ENCODE data around the gene IL36B.

The IL36B gene

DNA sequence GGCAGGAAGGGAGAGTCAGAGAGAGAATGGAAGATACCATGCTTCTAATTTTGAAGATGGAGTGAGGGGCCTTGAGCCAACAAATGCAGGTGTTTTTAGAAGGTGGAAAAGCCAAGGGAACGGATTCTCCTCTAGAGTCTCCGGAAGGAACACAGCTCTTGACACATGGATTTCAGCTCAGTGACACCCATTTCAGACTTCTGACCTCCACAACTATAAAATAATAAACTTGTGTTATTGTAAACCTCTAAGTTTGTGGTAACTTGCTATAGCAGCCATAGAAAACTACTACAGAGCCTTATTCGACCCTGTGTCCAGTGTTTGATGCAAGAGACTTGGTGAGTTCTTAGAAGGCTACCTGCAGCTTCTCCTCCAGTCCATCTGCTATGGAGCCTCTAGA, 22.9 kb upstream of the IL36B start:
- no peak for DNase-seq (ENCODE audit: low read depth in 2 of 2)

DNA sequence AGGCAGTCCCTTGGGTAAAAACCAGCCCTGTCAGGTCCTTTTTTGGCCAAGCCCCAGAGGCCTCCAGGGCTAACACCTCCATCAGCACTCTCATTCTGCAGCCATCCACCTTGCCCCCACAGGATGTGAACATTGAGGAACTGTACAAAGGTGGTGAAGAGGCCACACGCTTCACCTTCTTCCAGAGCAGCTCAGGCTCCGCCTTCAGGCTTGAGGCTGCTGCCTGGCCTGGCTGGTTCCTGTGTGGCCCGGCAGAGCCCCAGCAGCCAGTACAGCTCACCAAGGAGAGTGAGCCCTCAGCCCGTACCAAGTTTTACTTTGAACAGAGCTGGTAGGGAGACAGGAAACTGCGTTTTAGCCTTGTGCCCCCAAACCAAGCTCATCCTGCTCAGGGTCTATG, 22.4 kb upstream of the IL36B start:
- DNase-seq (ENCODE audit: low read depth in 2 of 2): no peak

DNA sequence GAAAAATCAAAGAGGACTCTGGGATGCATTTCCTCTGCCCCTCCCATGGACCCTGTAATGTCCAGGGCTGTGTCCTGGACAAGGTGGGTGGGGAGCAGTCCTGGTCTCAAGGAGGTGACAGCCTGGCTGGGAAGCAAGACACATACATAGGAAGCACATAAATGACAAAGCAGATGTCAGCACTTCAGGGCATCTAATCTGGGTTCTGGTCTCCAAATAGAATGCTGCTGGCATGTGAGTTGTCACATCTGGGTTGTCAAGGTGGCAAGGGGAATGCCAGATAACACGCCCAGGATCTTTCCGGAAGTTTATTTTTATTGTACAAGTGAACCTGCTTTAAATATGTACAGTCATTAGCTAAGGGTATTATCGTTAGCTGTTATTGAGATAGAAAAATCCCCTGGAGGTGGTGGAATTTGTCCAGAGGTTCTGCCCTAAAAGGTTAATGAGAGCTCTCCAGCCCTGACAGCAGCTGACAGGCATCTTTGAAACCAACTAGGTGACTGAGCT, 20.7 kb upstream of the IL36B start:
- DNase-seq (ENCODE audit: low read depth in 2 of 2): no peak

DNA sequence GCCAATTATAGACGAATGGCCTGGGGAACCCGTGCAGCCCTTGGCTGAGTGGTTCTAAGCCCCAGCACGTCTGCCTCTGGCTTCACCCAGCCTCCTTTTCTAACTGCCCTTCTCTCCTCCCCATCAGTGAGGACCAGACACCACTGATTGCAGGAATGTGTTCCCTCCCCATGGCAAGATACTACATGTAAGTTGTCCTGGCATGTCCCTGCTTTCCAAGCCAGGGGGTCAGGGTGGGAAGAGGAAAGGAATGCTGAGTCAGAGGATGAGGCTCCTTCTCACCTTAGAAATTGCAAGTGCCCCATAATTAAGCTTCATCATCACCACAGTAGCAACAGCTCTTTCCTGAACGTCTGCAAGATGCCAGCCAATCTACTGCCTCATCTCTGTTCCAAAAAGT, 19.9 kb upstream of the IL36B start:
- DNase-seq (ENCODE audit: low read depth in 2 of 2): no peak

DNA sequence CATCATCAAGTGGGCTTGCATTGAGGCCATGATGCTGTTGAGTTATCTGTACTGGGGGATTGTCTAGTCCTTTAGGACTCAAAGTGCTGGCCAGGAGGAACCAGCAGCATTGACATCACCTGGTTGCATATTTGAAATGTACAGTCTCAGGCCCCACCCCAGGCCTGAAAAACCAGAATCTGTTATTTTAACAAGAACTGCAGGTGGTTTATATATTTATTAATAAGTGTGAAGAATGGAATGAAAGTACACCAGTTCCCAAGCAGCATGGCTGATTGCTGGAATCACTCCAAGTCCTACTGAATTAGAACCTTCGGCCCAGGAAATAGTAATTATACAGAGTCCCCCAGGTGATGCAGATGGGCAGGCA, 17.9 kb upstream of the IL36B start:
- DNase-seq (ENCODE audit: low read depth in 2 of 2): no peak

DNA sequence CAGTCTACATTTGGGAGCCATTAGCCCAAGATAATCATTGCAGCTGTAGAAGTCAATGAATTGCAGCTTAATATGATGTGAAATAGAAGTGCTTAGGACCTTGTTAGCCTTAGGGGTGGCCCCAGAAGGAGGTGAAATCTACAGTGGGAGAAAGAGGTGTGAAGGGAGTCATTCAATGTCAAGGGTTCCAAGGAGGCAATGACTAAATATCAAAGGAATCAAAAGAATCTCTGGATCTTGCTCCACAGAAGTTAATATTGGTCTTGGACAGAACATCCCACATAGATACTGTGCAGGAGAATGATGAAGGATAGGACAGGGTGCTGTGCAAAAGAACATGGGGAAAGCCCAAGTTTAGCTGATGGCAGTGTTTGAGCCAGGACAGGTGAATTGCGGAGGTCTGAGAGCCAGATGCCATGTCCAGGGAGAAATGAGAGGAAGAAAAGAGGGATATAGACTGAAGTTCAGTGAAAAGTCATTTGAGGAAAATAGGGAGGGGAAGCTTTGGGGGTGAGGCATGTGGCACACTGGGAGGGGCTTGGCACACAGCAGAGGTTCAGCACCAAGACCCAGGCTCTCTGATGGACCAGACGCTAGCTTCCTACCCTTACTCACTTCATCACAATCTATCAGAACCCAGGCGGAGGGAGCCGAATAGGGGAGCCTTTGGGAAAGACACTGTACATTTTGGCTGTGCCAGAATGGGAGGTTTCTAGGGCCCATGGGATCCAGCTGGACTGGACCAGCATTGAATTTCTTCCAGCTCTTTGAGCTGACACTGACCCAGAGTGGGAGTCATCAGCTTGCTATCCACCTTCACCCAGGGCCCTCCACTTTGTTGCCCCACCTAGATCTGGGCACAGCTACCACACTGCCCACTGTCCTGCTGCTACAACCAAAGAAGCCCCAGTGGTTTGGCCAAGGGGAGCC, 17.3 kb upstream of the IL36B start:
- no peak for DNase-seq (ENCODE audit: low read depth in 2 of 2)

DNA sequence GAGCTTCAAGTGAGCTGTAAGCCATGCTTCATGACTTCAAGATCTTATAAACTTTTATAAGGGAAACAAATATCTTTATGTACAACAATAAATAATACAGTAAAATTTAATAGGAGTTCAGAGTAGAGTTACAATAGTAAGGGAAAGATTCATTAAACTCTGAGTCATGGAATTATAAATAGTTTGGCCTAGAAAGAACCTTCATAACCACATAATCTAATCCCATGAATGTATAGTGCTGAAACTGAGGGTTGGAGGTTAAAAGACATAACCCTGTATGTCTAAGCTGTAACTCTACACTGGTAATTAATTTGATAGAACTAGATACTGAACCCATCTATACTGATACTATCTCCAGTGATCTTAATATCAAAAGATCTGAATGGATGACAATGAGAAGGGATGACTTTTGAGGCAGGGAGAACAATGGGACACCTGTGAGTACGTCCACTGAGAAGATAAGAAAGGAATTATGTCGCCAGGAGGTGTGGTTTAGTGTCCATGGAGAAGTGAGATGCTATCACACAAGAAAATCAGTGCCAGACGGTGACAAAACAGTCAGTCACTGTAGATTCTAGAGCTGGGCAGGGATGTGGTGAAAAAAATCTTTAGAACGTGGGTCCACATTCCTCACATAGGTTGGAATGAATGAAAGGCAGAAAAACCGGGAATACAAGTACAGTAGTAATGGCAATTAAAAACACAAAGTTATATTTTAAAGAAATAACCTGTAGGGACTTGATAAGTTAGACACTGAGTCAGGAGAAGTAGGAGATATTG, 16.2 kb upstream of the IL36B start:
- no peak for DNase-seq (ENCODE audit: low read depth in 2 of 2)

DNA sequence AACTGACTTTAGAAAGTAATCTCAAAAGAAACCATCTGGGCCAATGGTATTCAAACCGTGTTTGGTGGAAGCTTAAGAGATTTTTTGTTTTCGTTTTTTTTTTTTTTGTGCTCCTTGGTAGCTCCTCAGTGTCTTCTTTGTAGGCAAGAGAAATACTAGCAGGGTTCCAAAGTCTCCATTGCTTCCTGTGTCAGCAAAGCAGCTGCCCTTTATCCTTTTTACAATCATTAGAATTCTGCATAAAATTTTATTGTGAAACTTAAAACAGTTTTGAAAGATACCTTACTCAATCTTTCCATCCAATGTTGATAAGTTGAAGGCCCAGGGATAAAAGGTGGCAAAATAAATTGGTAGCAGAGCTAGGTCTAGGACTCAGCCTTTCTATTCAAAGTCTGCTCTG, 15.6 kb upstream of the IL36B start:
- no peak for DNase-seq (ENCODE audit: low read depth in 2 of 2)

DNA sequence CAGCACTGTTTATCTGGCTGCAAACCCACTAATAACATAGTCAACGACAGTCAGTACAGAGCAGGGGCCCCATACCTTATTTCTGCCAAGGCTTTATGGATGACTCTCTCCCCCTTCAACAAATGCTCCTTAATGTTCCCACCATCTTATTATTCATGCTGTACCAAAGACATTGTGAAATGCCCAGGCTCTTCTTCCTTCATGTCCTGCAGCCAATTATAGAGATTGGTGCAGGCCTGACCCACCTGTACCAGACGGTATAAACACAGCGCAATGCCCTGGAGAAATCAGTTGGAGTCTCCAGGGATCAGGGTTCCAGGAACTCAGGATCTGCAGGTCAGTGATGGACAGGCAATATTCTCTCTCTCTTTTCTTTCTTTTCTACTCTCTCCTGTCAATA, 15.0 kb upstream of the IL36B start, which contains the start of gene IL1F10:
IL1F10 (plus strand) TSS at position 290 of the 400 bp plus-strand sequence. CDS start 4,769 bp downstream, outside the sequence.
- no peak for DNase-seq (ENCODE audit: low read depth in 2 of 2)

DNA sequence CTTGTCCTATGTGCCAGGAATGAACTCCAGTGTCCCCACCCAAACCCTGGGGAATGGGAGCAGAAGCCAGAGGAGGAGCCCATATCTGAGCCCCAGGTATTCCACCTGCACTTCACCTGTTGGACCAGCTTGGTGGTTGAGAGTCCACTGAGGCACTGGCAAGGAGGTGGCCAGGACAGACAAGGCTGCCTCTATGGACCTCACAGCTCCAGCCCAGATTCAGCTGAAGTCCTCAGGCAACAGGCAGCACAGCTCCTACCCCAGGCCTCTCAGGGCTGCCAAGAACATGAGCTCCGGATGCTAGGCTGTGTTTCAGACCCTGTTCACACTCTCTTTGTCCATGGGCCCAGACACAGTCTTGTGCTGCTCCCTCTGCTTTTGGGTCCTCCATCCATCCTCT, 12.2 kb upstream of the IL36B start:
- no peak for DNase-seq (ENCODE audit: low read depth in 2 of 2)

DNA sequence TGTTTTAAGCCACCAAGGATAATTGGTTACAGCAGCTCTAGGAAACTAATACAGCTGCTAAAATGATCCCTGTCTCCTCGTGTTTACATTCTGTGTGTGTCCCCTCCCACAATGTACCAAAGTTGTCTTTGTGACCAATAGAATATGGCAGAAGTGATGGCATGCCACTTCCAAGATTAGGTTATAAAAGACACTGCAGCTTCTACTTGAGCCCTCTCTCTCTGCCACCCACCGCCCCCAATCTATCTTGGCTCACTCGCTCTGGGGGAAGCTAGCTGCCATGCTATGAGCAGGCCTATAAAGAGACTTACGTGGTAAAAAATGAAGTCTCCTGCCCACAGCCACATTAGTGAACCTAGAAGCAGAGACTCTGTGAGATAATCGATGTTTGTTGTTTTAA, 11.6 kb upstream of the IL36B start:
- no peak for DNase-seq (ENCODE audit: low read depth in 2 of 2)

DNA sequence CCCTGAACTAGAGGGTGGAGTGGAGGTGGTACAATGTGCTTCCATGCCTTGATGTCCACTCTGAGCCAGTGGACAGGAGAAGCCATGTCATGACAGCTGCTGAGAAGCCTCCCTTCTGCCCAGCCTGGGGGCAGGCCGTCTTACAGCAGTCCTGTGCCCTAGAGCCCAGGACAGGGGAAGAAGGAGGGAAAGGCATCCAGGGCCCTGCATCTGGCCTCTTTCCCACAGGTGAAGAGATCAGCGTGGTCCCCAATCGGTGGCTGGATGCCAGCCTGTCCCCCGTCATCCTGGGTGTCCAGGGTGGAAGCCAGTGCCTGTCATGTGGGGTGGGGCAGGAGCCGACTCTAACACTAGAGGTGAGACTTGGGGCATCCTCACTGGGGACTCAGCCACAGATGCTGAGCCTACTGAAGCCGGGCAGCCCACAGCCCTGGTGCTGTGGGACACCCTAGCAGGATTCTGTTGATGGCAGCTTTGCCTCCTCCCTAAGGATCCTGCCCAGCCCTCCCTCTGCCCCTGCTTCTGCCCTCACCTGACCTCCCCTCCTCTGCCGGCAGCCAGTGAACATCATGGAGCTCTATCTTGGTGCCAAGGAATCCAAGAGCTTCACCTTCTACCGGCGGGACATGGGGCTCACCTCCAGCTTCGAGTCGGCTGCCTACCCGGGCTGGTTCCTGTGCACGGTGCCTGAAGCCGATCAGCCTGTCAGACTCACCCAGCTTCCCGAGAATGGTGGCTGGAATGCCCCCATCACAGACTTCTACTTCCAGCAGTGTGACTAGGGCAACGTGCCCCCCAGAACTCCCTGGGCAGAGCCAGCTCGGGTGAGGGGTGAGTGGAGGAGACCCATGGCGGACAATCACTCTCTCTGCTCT, 9.5 kb upstream of the IL36B start:
- DNase-seq (ENCODE audit: low read depth in 2 of 2): no peak

DNA sequence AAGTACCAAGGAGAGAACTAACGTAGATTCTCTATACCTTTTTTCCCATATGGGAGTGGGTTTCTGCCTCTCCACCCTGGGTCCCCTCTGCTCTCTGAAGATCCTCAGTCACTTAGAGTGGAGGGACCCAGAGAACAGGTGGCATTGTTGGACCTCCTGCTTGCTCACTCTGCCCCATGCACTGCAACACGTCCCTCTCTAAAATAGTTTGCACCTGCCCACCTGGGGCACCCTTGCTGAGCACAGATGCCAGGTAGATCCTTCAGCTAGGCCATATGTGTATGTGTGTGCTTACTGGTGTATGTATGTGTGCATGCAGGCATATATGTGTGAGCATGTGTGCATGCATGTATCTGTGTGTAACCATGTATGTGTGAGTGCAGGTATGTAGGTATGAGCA, 8.6 kb upstream of the IL36B start:
- DNase-seq (ENCODE audit: low read depth in 2 of 2): no peak

DNA sequence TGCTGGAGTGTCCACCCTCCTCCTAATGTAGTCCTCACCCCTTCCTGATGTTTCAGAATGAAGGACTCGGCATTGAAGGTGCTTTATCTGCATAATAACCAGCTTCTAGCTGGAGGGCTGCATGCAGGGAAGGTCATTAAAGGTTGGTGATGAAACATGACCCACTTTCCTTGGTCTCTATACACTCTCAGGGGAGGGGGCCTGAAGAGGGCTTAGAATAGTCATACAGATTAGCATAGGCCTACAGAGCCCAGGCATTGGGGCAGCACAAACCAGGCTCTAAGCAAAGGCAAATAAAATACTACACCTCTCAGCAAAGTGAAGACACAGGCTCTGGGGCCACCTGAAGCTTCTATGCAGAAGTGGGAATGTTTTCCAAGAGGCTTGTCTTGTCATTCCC, 8.1 kb upstream of the IL36B start:
- no peak for DNase-seq (ENCODE audit: low read depth in 2 of 2)

DNA sequence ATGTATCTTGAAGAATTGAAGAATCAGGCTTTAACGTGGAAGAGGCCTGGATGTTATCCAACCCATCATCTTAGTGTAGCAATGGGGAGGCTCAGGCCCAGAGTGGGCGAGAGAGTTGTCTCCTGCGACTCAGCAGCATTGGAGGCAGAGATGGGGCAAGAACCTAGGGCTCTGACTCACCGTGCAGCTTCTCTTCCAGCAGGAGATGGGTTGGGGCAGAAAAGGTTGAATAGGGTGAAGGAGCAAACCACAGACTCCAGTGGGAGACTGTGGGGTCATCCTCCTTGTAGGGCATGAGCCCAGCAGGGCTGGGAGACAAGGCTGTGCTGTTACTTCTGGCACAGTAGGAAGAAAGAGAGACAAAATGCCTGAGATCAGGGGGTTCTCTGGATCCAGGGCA, 7.7 kb upstream of the IL36B start:
- DNase-seq (ENCODE audit: low read depth in 2 of 2): no peak

DNA sequence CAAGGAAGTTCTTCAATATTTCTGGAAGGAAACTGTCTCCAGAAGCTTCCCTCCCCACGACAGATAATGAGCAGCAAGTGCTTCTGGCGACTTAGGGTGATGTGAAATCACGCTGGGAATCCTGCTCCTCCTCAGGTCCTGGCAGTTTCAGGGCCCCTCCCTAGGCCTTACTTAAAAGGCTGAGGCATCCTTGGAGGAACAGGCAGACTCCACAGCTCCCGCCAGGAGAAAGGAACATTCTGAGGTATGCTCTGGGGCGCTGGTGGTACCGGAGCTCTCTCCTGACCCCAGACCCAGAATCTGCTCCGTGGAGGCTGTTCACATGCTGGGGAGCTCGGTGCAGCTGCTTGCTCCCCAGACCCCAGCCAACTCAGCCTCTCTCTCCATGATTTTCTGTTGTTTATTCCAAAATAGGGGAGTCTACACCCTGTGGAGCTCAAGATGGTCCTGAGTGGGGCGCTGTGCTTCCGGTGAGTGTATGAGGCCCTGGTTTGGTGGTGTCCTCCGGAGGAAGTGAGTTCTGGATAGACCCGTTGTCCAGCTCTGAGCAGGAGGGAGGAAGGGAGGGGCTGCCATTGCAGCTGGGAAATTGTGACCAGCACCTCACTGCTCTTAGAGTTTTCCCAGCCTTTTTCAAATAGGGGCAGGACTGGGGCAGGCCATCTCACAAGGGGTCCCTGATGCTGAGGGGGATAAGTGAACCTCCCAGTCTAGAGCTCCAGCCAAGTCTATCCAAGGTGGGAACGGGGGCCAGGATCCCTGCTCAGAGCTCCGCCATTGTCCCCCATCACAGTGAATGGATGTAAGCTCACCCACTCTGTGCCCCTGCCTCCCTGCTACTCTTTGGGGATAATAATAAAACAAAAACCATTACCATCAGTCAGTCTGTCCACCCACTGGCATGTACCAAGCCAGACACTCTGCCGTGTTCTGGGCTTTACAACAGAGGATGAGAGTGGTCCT, 6.6 kb upstream of the IL36B start, which contains the start of gene IL36RN:
IL36RN (plus strand) TSS at position 201 of the 963 bp plus-strand sequence; CDS start at position 442, 241 bp downstream.
- DNase-seq (ENCODE audit: low read depth in 2 of 2): no peak

DNA sequence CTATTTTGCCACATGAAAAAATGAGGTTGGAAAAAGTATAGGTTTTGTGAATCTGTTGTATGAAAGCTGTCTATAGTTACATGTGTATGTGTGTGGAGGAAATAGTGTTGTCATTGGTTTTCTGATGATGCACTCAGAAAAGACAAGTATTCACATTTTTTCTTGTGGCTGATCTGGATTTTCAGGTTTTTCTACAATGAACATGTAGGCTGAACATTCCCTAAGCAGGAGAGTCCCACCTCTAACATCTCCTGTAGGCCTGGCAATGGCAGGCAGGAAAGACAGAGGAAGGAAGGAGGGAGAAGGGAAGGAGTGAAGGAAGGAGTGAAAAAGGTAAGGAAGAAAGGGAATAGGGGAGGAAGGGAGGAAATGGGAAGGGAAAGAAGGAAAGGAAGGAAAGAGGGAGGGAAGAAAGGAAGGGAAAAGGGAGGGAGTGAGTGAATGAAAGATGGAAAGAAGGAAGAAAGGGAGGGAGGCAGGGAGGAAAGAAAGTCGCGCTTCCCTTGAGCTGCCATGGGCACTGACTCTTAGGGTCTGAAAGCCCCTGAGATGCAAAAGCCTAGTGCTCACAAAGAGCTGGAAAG, 5.8 kb upstream of the IL36B start:
- no peak for DNase-seq (ENCODE audit: low read depth in 2 of 2)

DNA sequence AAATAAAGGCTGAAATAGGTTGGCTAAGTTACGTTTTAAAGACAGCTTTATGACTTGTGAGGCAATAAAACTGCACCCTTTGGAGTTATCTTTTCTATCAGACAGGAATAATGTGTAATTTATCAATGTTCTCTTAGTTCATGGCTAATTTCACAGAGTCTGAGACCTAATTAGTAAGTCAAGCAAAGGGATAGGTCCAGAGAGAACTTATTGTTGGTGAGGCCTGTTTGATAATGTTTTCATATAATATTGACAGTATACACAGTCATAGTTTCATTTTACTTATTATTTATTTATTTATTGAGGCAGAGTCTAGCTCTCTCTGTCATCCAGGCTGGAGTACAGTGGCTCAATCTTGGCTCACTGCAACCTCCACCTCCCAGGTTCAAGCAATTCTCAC, 4.5 kb upstream of the IL36B start:
- DNase-seq (ENCODE audit: low read depth in 2 of 2): no peak

DNA sequence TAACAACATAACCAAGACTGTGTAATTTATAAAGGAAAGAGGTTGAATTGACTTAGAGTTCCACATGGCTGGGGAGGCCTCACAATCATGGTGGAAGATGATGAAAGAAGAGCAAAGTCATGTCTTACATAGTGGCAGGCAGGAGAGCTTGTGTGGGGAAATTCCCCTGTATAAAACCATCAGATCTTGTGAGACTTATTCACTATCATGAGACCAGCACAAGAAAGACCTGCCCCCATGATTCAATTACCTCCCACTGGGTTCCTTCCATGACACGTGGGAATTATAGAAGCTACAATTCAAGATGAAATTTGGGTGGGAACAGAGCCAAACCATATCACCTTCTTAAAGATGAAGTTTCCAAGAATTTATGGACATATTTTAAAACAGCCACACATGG, 3.9 kb upstream of the IL36B start:
- no peak for DNase-seq (ENCODE audit: low read depth in 2 of 2)

DNA sequence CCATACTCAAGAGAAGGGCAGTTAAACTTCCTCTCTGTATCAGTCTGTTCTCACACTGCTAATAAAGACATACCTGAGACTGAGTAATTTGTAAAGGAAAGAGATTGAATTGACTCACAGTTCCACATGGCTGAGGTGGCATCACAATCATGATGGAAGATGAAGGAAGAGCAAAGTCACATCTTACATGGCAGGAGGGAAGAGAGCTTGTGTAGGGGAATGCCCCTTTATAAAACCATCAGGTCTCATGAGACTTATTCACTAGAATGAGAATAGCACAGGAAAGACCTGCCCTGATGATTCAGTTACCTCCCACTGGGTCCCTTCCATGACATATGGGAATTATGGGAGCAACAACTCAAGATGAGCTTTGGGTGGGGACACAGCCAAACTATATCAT, 1.4 kb upstream of the IL36B start:
- DNase-seq (ENCODE audit: low read depth in 2 of 2): no peak

Data from fibroblast of skin of left biceps (primary cell).